IPS DF 19.7 (cell line): Measurements from ENCODE around the gene PNLIPRP1.

Source experiments
- DNase-seq: peaks from one replicate; pipeline ENCODE4 v3.0.0-alpha.2; 2013; ENCODE audit warnings: low read depth, low spot score

PNLIPRP1 gene

GRCh38 chr10:116590590-116591444 is at the start of gene PNLIPRP1:
TSS of gene PNLIPRP1 (plus strand) at chr10:116590959. CDS start at chr10:116591130, 171 bp downstream.
- no peak for DNase-seq

DNA sequence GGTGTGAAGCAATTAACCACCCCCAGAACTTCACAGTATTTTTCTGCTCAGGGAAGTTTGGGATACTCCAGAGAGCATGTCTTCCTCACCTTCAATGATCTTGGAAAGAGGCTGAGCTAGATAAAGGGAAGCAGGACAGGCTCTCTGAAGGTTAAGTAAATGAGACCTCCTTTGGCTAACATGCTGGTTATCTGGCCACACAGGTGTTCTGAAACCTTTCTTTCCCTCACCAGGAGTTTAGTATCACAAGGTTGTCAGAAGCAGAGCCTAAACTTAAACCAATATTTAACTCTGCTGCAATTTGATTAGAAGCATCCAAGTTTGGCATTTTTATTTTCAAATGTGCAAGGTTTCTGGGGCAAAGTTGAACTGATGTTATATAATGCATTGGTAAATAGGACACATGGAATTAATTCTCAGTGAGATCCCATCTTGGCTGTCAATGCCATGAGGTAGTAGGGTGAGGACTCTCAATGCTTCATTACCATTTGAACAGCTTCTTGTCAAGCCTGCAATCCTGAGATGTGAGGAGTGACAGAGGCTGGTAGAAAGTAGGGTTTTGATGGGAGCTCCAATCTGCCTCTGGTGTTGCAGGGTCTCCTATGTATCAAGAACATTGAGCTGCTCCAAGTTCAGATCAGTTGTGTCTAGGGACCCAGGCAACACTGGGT is 48.6 kb upstream of the PNLIPRP1 start:
- DNase-seq, result no peak

GRCh38 chr10:116545122-116545521 is 45.6 kb upstream of the PNLIPRP1 start:
- DNase-seq, result no peak

- DNase-seq, result no peak
Measured at GRCh38 chr10:116545756-116546155, 45.0 kb upstream of the PNLIPRP1 start, which contains the start of gene PNLIP. TSS of gene PNLIP (plus strand) at chr10:116545931. CDS start at chr10:116546093, 162 bp downstream.

- no peak for DNase-seq
Measured at GRCh38 chr10:116548301-116548700, 42.5 kb upstream of the PNLIPRP1 start.

DNA sequence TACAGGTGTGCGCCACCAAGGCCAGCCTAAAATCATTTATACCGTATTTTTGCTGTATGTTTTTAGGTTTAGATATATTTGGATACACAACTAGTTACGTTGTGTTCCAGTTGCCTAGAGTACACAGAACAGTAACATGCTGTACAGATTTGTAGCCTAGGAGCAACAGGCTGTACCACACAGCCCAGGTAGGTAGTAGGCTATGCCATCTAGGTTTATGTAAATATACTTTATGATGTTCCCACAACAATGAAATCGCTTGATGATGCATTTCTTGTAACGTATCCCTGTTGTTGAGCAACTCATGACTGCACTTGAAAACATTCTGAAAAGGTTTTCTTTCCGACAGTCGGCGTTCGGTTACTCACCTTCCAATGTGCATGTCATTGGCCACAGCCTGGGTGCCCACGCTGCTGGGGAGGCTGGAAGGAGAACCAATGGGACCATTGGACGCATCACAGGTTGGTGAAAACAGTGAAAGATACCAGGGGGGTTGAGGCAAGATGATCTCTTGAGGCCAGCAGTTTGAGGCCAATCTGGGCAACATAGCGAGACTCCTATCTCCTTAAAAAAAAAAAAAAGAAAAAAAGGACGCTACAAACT is 37.3 kb upstream of the PNLIPRP1 start:
- DNase-seq, result no peak

DNA sequence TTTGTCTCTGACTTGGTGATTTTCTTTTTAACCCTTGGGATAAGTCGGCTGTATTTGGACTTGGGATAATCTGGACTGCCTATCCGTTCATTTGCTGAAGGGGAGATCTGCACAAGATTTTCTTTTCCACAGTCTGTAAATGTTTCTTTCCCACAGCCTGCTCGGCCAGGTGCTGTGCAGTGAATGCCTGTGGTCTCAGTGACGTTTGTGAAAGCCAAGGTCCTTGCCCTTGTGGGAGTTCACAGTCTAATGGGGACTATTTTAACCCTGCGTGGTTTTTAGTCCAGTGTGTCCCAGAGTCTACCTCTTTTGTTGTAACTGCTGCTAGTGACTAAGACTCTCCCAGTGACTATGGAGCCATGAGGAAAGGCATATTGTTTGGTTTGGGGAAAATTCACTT is 36.1 kb upstream of the PNLIPRP1 start:
- DNase-seq, result no peak

DNA sequence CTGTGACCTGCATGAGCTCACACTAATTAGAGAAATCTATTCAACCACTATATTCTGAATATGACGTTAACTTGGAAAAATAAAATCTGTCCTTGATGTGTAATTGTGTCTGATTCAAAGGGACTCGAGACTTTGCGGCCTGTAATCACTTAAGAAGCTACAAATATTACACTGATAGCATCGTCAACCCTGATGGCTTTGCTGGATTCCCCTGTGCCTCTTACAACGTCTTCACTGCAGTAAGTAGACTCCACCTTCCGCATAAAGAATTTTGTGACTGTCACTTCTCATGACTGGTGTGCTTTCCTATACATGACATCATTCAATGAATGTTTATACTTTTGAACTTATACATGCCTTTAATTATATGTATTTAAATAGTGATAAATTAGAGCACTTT is 34.9 kb upstream of the PNLIPRP1 start:
- DNase-seq, result no peak

GRCh38 chr10:116557305-116557880 is 33.4 kb upstream of the PNLIPRP1 start:
- DNase-seq, result no peak

DNA sequence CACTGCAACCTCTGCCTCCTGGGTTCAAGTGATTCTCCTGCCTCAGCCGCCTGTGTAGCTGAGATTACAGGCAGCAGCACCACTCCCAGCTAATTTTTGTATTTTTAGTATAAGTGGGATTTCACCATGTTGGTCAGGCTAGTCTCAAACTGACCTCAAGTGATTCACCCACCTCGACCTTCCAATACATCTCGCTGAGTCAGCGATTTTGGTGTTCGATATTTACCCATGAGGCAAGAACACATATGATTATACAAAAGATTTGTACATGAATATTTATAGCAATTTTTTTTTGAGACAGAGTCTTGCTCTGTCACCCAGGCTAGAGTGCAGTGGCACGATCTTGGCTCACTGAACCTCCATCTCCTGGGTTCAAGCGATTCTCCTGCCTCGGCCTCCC is 25.2 kb upstream of the PNLIPRP1 start:
- no peak for DNase-seq

- no peak for DNase-seq
Measured at GRCh38 chr10:116566932-116567331, 23.8 kb upstream of the PNLIPRP1 start.

DNA sequence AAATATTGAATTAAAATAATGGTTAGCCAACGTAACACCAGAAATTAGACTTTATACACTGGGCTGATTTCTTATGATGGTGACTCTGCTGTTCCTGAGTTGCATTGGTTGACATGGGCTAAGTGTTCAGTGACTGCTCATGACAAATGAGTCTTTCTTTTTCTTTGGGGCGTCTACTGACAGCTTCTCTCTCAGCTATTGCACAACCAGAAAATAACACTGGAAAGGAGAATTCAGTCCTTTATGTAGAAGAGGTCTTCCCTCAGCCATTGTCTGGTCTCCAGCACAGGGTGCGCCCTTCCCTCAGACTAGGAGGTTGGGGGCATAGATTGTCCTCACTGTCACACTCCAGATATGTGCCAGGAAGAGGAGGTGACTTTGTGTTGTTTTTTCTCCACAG is 23.4 kb upstream of the PNLIPRP1 start:
- DNase-seq, result no peak

GRCh38 chr10:116574797-116575196 is 16.0 kb upstream of the PNLIPRP1 start:
- DNase-seq, result no peak

- no peak for DNase-seq
Measured at GRCh38 chr10:116587878-116588591, 2.7 kb upstream of the PNLIPRP1 start.

DNA sequence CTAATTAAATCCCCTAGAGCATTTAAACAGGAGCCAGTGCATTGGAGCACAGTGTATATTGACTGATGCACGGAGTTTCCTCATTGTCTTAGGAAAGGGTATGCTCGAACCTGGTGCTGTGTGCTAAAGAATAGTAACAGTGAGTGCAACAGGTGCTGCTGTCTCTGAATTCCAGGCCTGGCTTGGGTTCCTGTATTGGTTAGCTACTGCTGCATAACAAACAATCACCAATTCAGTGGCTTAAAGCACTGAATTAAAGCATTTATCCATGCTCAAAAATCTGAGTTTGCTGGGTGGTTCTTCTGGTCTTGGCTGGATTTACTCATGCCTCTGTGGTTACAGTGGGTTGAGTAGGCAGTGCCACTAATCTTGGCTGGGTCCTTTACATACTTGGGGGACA is 1.8 kb upstream of the PNLIPRP1 start:
- no peak for DNase-seq

GRCh38 chr10:116589926-116590325 is 833 bp upstream of the PNLIPRP1 start:
- DNase-seq, result no peak

DNA sequence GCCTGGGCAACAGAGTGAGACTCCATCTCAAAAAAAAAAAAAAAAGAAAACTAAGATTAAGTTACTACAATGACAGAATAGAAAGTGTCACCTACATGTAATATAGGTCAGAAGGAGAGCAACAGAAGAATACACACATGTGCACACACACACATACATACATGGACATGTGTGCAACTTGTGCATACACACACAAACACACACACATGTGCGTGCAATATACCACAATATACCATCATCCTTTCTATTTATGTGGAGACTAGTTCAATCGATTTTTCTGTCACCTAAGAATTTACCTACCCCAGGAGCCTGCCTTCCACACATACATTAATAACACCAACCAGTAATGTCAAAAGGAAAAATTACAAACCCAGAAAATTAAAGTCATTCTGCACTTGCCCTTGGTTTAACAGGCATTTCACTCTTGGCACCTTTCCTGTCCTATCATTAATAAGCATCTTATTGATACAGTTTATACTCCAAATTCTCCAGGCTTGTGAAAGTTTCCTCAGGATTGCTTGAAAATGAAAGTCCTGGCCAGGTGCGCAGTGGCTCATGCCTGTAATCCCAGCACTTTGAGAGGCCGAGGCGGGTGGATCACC is 2.5 kb downstream of the PNLIPRP1 start:
- no peak for DNase-seq

- no peak for DNase-seq
Measured at GRCh38 chr10:116594525-116595035, 3.8 kb downstream of the PNLIPRP1 start.

GRCh38 chr10:116596062-116596461 is 5.3 kb downstream of the PNLIPRP1 start:
- no peak for DNase-seq

DNA sequence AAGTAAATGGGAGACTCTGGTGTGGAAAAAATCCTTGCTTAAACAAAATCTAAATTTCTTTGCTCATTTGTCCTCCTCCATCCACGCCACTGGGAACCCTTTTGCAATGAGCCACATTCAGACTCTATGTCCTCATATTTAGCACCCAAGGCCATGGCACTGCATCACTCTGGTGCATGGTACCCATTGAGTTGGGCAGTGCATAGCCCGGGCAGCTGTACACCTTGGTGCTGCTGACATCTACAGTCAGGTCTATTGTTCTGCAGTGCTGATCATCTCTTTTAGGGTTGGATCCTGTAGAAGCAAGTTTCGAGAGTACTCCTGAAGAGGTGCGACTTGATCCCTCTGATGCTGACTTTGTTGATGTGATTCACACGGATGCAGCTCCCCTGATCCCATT is 6.8 kb downstream of the PNLIPRP1 start:
- no peak for DNase-seq

GRCh38 chr10:116598329-116598728 is 7.6 kb downstream of the PNLIPRP1 start:
- no peak for DNase-seq
